ENCODE results near the gene ACTL8.
A peak's percentile ranks its signal among the peaks of the same experiment; 100 is the strongest.

The ACTL8 gene

DNA sequence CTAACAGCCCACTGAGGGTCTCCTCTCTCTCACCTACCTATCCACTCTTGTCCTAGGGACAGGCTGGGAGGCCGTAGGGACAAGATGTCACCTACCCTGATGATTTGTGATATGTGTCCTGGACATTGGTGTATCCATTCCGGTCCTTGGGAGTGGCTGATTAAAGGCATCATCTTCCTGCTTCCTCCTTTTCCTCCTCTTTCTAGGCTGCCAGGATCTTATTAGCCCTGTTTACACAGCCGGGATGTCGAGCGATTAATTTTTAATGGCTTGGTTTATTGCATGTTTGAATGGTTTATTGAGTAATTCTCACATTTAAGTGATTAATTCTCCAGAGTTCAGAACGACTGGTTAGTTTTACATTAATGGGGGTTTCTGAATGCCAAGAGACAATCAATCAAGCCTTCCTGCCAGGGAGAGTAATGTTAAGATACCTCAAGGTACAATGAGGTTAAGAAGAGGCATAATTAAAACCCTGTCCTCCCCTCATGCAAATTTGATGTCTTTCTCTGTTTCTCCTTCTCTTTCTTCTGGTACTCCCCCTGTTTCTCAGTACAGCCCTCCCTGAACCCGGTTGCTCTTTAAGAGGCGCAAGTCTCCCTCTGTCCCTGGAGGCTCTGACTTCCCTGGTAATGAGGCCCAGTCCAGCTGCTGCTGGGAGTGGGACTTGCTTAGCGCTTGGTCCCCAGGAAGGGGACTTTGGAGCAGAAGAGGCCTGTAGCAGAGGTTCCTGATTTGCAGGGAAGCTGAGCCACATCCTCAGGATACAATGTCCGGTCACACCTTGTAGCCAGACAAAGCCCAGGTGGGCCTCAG lies 50.9 kb downstream of the ACTL8 start:
- no peak for DNase-seq (ENCODE audit: low read depth)

DNA sequence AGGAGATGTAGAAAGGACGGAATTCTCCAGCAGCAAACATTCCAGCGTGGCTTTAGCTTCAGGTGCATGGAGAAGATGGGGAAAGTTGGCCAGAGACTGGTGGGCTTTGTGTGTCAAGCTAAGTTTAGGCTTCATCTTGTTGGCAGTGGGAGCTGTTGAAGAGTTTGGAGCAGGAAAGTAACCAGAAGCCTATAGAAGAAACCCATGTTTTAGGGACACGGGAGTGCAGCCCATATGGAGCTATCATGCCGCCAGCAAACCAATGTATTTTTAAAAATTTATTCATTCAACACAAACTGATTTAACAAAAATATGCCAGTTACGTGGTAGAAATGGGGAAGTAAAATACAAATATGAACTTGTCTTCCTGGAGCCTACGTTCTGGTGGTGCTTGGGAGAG lies 53.7 kb downstream of the ACTL8 start:
- DNase-seq (ENCODE audit: low read depth) = no peak

DNA sequence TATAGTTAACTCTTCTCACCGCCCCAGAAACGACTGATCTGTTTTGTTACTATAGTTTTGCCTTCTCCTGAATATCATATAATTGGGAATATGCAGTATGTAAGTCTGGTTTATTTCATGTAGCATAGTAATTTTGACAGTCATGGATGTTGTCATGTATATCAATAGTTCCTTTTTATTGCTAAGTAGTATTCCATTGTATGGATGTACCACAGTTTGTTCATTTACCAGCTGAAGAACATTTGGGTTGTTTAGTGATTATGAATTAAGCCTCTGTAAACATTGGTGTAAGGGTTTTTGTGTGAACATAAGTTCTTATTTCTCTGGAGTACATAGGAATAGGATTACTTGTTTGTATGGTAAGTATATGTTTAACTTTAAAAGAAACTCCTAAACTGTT lies 55.5 kb downstream of the ACTL8 start:
- DNase-seq (ENCODE audit: low read depth) = no peak

DNA sequence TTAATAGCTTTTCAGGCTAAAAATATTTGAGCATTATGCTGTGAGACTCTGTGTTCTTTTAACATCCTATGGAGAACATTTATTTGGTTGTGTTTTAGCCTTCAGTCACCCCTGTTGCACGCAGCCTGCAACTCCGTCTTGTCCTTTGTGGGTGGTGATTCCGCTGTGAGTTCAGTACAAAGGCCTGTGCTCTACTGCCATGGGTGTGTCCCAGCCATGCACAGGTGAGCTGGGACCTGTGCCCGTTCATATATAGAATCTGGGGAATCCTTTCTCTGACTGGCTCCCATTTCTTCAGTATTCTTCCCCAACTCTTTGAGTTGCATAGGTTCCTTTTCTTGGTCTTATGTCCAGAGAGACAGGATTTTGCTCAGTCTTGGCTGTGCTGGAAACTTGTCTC lies 61.4 kb downstream of the ACTL8 start:
- DNase-seq (ENCODE audit: low read depth) = no peak

DNA sequence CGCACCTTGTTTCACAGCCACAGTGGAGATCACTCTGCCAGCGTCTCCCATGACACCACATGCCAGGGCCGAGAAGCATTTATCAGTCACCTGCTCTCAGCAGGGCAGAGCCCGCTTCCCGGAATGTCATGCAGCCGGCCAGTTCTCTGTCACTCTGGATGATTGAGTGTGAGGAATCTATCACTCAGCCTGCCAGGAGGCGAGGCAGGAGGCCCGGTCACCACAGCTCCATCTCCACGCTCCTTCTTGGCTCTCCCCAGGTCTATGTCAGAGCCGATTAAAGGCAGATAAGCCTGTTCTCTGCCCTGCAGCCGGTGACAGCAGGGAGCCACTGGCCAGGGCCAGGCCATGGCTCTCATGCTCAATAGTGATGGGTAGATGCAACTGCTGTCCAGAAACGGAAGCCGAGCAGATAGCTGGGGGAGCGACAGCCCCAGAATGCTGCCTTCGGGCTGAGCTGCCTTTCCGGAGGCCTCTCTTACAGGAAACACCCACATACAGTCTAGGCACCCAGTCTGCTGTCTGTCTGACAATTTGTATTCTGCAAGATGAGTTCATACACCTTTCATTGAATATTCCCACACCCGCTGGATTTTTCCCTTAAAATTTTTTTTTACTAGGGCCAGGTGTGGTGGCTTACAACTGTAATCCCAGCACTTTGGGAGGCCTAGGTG lies 64.1 kb downstream of the ACTL8 start:
- no peak for DNase-seq (ENCODE audit: low read depth)

DNA sequence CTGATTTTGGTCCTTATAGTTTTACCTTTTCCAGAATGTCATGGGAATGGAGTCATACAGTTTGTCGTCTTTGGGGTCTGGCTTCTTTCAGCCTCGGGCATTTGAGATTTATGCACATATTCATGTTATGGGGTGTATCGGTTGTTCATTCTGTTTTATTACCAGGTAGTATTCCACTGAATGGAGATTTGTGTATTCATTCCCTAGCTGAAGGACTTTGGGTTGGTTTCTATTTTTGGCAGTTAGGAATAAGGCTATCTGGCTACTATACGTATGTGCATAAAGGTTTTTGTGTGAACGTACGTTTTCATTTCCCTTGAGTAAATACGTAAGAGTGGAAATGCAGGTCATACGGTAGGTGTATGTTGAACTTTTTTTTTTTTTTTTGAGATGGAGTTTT lies 65.1 kb downstream of the ACTL8 start:
- no peak for DNase-seq (ENCODE audit: low read depth)

DNA sequence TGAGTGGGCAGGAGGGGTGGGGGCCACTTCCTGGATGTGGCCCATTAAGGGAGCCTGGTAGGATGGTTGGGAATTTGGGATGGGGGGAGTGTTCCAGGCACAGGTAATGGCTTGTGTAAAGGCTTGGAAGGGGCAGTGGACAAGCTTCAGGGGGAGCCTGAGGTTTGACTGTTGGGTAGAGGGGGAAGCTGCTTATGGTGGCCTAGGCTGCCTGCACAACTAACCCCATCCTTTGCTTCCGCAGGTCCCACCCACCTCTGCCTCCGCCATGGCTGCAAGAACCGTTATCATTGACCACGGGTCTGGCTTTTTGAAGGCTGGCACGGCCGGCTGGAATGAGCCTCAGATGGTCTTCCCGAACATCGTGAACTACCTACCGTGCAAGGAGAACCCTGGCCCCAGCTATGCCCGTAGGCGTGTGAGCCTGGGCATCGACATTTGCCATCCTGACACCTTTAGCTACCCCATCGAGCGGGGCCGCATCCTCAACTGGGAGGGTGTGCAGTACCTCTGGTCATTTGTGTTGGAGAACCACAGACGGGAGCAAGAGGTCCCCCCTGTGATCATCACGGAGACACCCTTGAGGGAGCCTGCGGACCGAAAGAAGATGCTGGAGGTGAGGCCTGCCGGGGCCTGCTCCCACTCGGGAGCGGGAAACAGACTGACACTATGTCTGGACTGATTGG lies 67.8 kb downstream of the ACTL8 start:
- DNase-seq (ENCODE audit: low read depth) = no peak

DNA sequence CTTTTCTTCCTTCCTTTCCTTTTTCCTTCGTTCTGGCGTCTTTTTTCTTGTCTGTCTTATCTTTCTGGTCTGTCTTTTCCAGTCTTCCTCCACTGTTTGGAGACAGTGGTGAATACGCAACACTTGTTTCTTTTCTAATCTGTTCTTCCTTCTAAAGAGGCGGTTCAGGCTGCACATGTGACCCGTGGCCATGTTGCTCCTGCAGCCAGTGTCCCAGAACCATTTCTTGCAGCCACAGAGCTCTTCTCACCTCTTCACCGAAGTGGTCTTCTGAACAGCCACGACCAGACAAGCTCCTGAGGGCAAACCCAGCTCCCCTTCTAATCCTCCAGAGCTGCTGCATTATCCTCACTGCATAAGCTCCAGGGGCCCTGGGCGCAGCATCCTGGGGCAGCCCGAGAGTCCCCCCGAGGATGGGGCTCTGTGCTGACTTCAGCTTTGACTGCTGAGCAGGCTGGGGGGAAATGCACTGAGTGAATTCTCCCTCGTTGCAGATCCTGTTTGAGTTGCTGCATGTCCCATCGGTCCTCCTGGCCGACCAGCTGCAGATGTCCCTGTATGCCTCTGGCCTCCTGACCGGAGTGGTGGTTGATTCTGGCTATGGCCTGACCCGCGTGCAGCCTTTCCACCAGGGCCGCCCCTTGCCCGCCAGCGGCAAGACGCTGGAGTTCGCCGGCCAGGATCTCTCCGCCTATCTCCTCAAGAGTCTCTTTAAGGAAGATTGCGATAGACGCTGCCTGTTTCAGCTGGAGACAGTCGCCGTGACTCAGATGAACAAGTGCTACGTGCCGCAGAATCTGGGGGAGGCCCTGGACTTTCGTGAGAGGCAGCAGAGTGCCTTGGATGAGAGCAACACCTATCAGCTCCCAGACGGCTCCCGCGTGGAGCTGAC lies 70.4 kb downstream of the ACTL8 start:
- no peak for DNase-seq (ENCODE audit: low read depth)

DNA sequence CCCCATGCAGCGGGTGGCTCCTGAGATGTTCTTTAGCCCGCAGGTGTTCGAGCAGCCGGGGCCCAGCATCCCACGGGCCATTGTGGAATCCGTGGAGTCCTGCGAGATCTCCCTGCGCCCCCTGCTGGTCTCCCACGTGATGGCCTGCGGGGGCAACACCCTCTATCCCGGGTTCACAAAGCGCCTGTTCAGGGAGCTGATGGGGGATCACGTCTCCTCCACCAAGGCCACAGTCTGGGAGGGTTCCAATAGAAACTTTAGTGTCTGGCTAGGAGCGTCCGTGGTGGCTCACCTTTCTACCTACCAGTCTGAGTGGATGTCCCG lies 71.0 kb downstream of the ACTL8 start:
- peak; percentile 2 for DNase-seq (ENCODE audit: low read depth)

DNA sequence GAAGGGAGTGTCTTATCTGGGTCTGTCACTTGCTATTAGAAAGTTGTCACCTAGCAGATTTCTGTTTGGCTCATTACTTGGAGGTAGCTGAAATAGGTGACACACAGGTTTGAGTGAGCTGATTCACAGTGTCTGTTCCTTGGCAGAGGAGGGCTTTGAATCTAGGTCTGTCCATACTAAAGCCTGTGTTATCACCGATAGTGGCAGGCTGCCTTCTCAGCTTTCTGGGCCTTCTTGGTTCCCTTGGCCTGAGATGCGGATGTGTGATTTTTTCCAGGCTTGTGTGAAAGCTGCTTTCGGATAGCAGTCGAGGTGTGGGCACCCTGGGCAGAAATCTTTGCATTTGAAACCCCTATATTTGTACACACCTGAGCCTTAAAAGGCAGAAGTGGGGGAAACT lies 73.9 kb downstream of the ACTL8 start:
- DNase-seq (ENCODE audit: low read depth) = no peak

DNA sequence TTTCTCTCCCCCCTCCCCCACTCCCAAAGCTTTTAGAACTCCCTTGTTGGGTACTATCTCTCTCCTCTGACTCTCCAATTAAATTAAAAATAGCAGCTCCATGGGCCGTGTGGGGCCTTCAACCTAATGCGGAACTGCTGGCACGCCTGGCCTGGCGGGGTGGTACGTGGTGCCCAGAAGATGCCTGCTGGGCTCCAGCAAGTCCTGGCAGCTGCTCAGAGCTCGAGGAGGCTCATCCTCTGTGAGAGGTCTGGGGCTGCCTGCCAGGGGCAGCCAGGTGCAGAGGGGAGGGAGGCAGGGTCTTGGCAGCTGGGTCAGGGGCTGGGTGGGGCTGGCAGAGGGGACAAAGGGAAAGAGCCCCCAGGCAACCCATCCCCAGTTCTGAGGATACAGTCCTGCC lies 74.4 kb downstream of the ACTL8 start:
- DNase-seq (ENCODE audit: low read depth) = no peak

DNA sequence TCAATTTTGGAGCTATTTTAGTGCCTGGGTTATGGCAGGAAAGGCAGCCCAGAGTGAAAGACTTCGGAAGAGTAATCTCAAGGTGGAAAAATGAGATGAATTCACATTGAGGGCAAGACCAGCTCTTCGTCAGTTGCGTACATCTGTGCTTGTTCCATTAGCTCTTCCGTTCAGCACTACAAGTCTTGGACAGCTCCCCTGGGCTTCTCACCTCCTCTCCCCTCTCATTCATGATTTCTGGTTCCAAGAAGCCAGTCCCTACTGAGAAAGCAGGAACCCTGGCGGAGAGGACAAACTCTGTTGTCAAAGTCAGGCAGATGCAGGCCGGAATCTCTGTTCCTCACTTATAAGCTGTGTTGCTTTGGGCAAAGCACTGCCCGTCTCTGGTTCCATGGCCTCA lies 76.5 kb downstream of the ACTL8 start:
- DNase-seq (ENCODE audit: low read depth) = no peak

DNA sequence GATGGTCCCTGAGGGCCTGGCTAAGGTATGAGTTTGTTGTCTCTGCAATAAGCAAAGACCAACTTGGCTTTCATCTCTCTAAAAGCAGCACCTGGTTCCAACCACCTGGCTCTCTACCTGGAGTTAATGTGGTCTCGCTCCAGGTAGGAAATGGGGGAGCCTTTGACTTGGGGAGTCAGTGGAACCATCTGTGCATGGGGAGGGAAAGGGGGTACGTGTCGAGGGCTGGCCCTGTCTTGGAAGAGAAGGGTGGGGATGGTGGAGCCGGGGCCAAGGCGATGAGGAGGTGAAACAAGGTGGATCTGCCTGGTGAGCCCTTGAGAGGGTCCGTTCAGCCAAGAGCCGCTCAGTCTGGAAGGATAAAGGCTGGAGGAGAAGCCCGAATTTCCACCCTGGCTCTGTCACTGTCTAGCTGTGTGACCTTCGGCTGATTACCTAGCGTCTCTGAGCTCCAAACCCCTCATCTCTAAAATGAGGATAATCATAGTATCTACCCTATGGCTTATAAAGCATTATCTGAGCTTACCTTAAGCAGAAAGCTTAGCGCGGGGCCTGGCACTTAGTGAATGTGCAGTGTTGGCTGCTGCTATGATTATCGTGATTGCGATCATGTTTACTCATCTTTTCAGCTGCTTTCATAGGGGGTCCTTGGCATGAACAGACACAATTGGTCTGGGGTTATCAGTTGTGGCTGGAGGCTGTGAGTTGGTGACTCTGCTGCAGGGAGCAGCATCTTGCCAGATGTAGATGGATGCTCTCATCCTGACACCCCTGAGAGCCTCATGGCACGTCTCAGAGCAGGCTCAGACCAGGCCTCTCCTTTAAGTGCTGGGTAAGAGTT lies 78.7 kb downstream of the ACTL8 start:
- no peak for DNase-seq (ENCODE audit: low read depth)

DNA sequence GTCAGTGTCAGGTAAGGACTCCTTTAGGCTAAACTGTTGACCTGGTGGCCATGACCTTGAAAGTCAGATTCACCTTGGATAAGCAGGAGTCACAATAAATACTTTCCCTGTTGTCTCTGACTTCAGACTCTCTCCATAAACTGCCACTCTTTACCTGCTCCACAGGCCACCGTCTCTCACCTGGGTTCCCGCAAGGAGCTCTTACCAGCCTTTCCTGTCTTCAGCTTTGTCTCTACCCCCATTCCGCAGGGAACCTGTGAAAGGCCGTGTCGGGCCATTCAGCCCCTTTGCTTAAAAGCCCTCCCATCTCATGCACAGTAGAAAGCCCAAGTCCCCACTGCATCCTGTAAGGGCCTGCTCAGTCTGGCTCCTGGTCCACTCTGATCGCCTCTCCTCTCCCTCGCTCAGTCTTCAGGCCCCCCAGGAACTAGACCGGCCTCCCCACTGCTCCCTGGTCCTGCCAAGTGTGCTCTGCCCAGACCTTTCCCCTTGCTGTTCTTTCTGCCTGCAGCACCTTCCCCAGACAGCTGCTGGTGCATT lies 79.5 kb downstream of the ACTL8 start:
- DNase-seq (ENCODE audit: low read depth) = no peak

DNA sequence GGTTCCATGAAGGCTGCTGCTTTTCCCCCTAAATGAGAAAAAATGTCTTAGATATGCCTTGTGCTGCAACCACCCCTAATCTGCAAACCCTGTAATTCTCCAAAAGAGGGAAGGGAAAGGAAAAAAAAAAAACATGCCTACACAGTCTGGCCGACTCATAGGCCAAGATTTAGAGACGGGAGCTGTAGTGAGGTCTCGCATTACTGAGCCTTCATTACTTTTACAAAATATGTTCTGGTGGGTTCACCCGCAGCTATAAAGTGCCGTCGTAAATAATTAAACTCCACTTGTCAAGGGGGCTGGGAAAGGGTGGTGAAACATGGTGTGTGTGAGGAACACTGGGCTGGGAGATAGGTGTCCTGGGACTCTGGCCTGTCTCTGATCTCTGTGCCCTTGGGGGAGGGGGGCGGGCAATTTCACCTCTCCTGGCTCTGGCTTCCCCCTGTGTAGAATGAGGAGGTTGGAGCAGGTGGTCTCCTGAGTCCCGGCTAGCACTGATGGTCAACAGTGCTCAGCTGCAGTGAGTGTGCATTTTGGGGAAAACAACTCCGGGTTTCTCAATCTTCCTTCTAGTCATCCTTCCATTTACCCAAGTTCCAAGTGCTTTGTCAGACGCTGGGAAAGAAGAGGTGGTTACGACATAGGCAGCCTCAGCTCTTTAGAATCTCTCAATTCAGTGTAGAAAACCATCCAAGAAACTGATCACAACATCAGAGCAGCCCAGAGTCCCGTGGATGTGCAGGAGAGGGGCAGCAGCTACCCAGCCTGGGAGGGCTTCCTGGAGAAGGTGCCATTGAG lies 82.3 kb downstream of the ACTL8 start:
- DNase-seq (ENCODE audit: low read depth) = no peak

DNA sequence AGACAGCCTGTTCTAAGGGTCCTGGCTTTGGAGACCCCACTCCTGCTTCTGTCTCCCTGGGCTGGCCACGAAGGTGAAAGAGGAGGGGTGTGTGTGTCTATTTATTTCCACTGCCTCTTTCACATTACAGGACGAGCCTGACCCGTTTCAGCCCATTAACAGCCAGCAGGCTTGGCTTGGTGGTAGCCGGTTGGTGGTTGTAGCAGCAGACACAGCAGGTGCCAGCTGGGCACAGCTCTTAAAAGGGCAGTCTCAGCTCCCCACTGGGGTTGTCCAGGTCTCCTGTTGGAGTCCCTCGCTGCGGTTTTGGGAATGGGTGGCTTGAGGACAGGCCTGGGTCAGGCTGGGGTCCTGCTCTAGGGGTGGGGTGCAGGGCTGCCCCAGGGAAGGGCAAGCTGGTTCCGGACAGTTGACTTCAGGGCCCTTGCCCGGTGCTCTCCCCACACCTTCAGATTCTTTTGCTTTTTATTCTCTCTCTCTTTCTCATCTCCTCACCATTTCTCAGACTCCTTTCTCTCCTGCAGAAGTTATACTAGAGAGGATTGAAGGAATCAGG lies 84.6 kb downstream of the ACTL8 start:
- DNase-seq (ENCODE audit: low read depth) = no peak

DNA sequence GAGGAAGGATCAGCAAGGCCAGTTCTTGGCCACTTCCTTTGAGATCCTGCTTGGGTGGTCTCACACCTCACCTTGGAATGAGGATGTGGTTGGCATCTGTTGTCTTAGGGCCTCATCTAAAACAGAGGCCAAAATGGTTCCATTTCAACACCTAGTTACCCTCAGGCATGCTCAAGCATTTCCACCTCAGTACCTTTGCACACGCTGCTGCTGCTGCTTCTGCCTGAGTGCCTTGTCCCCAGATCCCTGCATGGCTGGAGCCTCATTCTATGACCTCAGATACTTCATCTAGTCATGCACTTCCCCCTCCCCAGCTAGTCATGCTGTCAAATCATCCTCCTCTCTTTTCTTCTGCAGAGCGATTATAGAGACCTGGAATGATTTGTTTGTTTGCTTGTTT lies 86.8 kb downstream of the ACTL8 start:
- DNase-seq (ENCODE audit: low read depth) = no peak

DNA sequence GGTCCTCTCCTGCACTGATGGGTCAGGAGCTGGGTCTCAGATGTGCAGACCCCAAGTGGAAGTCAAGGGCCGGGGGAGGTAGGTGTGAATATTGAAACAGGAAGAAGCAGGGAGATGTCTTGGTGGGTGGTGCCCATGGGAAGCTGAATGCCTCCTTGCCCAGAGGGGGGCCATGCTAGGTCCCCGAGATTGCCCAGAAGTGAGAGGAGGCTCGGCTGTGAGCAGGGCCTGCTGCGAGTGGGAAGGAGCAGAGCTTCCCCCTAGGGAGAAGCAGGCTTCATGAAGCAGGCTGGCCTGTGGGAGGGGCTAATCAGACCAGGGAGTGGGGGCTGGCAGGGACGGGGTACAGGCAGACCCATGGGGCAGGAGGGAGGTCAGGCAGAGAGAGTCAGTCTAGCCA lies 87.6 kb downstream of the ACTL8 start:
- DNase-seq (ENCODE audit: low read depth) = no peak

DNA sequence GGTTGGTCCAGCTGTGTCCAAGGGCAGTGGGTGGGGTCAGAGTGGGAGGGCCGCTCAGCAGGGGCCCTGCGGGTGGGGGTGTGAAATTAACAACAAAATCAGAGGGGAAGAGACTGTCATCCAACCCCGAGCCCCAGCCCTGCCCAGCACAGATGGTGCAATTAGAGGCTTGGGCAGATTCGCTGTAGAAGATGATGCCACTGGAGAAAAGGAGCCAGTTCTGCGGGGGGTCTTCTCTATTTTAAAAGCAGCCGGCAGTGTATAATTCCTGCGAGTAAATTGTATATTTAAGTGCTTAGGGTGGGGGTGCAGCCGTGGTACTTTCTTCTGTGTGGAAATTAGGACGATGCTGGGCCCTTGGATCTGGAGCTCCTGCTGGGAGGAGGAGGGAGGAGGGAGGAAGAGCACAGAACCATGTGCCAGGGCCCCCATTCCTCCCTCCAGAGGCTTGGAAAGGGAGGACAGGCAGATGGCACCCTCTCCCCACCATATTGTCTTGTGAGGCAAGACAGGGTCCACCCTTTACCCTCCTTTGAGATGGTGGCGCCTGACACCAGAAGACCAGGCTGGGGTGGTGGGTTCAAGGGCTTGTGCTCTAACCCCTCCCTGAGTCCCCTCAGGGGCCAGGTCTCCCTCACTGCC lies 89.2 kb downstream of the ACTL8 start:
- no peak for DNase-seq (ENCODE audit: low read depth)

DNA sequence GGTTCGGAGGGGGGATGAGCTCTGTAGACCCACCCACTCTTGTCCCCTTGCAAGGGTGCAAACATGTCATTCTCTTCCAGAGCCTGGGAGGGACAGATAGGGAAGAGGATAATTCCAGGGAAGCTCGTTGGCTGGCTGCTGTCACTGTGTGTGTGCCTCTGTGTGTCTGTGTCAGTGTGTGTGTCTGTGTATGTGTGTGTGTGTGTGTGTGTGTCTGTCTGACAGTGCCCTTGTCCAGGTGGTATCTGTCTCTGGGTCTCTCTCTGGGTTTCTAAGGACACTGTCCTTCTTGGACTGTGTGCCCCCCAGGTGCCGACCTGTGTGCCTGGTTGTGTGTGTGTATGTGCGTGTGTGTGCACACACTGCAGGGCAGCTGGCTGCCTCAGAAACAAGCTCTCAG lies 90.5 kb downstream of the ACTL8 start:
- DNase-seq (ENCODE audit: low read depth) = no peak
